ENCODE measurements around the gene ACVR2B. TPM values are rescaled to one million over a fixed set of nuclear protein-coding genes. Genes with fewer than 3 reads are reported as not detected.

The ACVR2B gene
- total RNA-seq, 2 experiments from 2014 or later = 7.2 to 7.8 TPM

GRCh38 chr3:38458796-38459498 lies 5.3 kb downstream of the ACVR2B start:
- H2AFZ ChIP-seq (ENCODE audit: low read length) = no peak overlapping the region
- H3K4me3 ChIP-seq (ENCODE audit: low read depth, low read length, poor library complexity, severe bottlenecking) = no peak overlapping the region
- CTCF ChIA-PET (ENCODE audit: unreplicated experiment) = no interaction called here
- TF ChIP-seq, protein P1, sequence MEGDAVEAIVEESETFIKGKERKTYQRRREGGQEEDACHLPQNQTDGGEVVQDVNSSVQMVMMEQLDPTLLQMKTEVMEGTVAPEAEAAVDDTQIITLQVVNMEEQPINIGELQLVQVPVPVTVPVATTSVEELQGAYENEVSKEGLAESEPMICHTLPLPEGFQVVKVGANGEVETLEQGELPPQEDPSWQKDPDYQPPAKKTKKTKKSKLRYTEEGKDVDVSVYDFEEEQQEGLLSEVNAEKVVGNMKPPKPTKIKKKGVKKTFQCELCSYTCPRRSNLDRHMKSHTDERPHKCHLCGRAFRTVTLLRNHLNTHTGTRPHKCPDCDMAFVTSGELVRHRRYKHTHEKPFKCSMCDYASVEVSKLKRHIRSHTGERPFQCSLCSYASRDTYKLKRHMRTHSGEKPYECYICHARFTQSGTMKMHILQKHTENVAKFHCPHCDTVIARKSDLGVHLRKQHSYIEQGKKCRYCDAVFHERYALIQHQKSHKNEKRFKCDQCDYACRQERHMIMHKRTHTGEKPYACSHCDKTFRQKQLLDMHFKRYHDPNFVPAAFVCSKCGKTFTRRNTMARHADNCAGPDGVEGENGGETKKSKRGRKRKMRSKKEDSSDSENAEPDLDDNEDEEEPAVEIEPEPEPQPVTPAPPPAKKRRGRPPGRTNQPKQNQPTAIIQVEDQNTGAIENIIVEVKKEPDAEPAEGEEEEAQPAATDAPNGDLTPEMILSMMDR (conservative IDR thresholded peaks at IDR 0.05; ENCODE audit: low read length) = no peak
- TF ChIP-seq EZH2phosphoT487 (IDR thresholded peaks at IDR 0.05; ENCODE audit: borderline replicate concordance, low read depth, low read length) = no peak
- no peaks in the 10 kb centered on the region for H3K9me3 ChIP-seq (ENCODE audit: low read length)
- no peak overlapping the region for H3K4me2 ChIP-seq (ENCODE audit: low read length)
- no TSS peak for BruUV-seq (replicated peaks)
- no peak overlapping the region for H3K27ac ChIP-seq (ENCODE audit: low read depth, low read length, poor library complexity, severe bottlenecking)
- intact Hi-C loops (cut with micrococcal nuclease; ENCODE audit: unreplicated experiment) = no loop called here
- H3K9me2 ChIP-seq (ENCODE audit: insufficient read depth, low read length) = no peaks in the 10 kb centered on the region
- no peaks in the 10 kb centered on the region for H3K79me2 ChIP-seq (ENCODE audit: insufficient read depth, low read depth, low read length)
- POLR2A ChIA-PET = interaction anchor here (0.7 kb wide), 1 partner anchor 47 kb away, joined by 3 read pairs; no protein-coding TSS in a partner anchor
- DNase-seq (ENCODE audit: low spot score) = no peak
- no peaks in the 10 kb centered on the region for H3K36me3 ChIP-seq (ENCODE audit: insufficient read depth, low read length)
- no peaks in the 10 kb centered on the region for H4K20me1 ChIP-seq (ENCODE audit: insufficient read depth, low read length)
- H3K4me1 ChIP-seq (ENCODE audit: insufficient read depth, low read length, poor library complexity, severe bottlenecking) = no peaks in the 10 kb centered on the region

GRCh38 chr3:38459499-38460048 lies 5.9 kb downstream of the ACVR2B start:
- CTCF ChIA-PET (ENCODE audit: unreplicated experiment) = no interaction called here
- H3K4me3 ChIP-seq (ENCODE audit: low read depth, low read length, poor library complexity, severe bottlenecking) = no peak overlapping the region
- H3K4me1 ChIP-seq (ENCODE audit: insufficient read depth, low read length, poor library complexity, severe bottlenecking) = no peaks in the 10 kb centered on the region
- no peaks in the 10 kb centered on the region for H3K36me3 ChIP-seq (ENCODE audit: insufficient read depth, low read length)
- no peaks in the 10 kb centered on the region for H4K20me1 ChIP-seq (ENCODE audit: insufficient read depth, low read length)
- no peak overlapping the region for H3K4me2 ChIP-seq (ENCODE audit: low read length)
- H3K9me3 ChIP-seq (ENCODE audit: low read length) = no peaks in the 10 kb centered on the region
- no peaks in the 10 kb centered on the region for H3K79me2 ChIP-seq (ENCODE audit: insufficient read depth, low read depth, low read length)
- POLR2A ChIA-PET = interaction anchor here (0.7 kb wide), 1 partner anchor 47 kb away, joined by 3 read pairs; no protein-coding TSS in a partner anchor
- H3K27ac ChIP-seq (ENCODE audit: low read depth, low read length, poor library complexity, severe bottlenecking) = no peak overlapping the region
- H2AFZ ChIP-seq (ENCODE audit: low read length) = no peak overlapping the region
- DNase-seq (ENCODE audit: low spot score) = no peak
- H3K9me2 ChIP-seq (ENCODE audit: insufficient read depth, low read length) = no peaks in the 10 kb centered on the region
- no peak for TF ChIP-seq EZH2phosphoT487 (IDR thresholded peaks at IDR 0.05; ENCODE audit: borderline replicate concordance, low read depth, low read length)
- TF ChIP-seq, protein P1 (conservative IDR thresholded peaks at IDR 0.05; ENCODE audit: low read length) = no peak
- BruUV-seq (replicated peaks) = no TSS peak
- intact Hi-C loops (cut with micrococcal nuclease; ENCODE audit: unreplicated experiment) = no loop called here
